Activated CD4-positive, alpha-beta T cell treated with anti-CD3 and anti-CD28 coated beads, Interleukin-2, amount 50 U/mL, for 1 hour (primary cell): ENCODE measurements around the gene METTL22.
A peak's percentile ranks its signal among the peaks of the same experiment; 100 is the strongest.

Experiments used
- DNase-seq: peaks from one replicate; pipeline ENCODE4 v3.0.0-alpha.2; 2020

The METTL22 gene

GRCh38 chr16:8621572-8622314, at the start of gene METTL22:
METTL22 (plus strand) TSS chr16:8621698; CDS start chr16:8625666, 3,968 bp downstream.
- DNase-seq = peak; percentile 88

DNA sequence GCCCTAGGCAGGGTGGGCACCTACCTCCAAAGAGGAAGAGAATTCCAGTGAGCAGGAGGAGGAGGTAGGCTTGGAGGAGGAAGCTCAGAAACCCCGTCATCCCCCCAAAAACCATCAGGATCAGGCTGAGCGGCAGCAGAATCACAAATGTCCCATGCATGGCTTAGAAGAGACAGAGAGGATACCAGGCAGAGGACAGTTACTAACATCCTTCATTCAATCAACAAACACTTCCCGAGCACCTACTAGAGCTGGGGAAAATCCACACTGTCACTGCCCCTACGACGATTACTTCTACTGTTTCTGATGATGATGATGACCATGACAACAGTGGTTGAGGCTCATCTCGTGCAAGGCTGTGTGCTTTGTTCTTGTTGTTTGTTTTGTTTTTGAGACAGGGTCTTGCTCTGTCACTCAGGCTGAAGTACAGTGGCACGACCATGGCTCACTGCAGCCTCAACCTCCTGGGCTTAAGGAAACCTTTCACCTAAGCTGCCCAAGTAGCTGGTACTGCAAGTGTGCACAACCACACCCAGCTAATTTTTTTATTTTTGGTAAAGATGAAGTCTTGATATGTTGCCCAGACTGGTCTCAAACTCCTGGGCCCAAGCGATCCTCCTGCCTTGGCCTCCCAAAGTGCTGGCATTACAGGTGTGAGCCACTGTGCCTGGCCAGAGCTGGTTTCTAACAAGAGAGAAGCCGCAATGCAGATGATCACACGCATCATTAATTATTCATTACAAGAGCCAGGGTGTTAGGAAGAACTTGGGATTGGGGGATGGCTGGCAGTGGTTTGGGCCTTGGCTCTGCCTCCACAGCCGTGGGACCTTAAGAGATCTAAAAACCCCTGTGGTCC, 49.2 kb upstream of the METTL22 start:
- DNase-seq = no peak

DNA sequence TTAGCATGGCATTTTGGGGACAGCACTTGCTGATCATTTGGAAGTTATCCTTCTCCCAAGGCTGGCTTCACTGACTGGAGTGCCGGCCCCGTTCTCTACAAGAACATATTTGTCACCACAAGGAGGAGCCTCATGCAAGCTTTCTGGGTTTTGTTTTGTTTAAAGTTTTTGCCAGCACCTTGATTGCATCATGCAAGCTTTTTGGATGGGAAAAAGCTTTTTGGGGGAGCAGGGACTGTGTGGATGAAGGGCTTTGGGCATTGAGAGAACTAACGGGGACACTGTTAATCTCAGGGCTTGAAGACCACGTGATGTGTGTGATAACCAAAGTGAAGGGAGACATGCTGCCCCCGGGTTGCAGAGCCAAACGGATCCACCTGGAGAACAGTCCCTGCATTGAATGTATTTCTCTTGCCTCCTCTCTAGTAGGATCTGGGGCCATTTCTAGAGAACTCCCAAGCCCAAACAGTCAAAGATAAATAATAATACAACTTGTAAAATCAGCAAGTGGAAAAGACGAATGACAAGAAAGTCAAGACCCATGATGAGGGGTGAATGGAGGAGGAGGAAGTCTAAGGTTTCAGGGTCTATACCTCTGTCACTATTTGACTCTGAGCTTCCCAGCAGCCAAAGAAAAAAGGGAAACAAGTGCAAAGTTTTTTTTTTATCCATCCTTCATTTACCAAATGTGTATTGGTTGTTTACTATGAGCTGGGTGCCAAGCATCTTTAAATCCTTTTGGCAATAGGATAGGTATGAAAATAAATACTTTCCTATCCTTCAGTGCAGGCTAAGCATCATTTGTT, 48.4 kb upstream of the METTL22 start:
- DNase-seq = no peak

DNA sequence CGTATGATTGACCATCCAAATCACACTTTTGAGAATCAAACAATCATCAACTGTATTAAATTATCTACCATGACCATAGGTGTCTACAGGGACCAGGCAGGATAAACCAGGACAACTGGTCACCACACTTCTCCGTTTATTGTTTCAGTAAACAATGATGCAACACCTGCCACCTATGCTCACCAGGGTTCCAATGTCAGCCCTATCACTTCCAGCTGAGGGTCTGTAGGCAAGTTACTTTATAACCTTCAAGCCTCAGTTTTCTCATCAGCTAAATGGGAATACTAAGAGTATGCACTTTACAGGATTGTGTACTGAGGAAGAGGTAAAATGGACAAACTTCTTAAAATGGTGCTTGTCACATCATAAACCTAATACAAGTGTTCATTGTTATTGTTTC, 46.1 kb upstream of the METTL22 start:
- DNase-seq = no peak

GRCh38 chr16:8576141-8577004, 45.1 kb upstream of the METTL22 start:
- DNase-seq = no peak

DNA sequence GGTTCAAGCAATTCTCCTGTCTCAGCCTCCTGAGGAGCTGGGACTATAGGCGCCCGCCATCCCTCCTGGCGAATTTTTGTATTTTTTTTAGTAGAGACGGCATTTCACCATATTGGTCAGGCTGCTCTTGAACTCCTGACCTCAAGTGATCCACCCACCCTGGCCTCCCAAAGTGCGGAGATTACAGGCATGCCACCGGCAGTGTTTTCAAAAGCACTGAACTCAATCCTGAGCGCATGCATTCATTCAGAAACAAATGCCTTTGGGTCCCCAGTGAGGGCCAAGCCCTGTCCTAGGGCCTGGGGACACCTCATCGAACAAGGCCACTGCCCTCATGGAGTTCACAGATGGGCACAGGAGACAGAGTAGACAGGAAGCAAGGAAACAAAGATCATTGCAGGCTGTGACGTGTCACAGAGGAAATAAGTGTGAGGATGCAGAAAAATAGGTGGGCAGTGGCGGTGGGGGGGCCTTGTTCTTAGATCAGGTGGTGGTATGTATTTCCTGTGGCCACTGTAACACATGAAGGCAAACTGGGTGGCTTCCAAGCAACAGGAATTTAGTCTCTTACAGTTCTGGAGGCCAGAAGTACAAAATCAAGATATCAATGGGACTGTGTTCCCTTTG, 43.7 kb upstream of the METTL22 start:
- no peak for DNase-seq

DNA sequence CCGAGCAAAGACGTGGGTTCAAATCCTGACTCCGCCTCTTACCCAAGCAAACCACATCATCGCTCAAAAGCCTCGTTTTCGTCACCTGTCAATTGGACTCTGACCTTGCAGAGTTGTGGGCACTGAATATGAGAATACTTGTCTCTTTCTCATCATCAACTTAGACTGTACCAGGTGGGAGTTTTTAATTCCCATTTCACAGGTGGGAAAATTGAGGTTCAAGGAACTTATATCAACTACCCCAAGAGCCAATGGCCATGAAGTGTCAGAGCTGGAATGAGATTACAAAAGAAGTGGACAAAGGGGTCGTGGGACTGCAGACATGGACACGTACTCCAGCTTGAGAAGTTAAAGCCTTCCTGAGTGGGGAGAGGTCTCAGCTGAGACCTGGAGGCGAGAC, 41.9 kb upstream of the METTL22 start:
- no peak for DNase-seq

- no peak for DNase-seq
Observed at GRCh38 chr16:8581831-8582580, 39.5 kb upstream of the METTL22 start.

DNA sequence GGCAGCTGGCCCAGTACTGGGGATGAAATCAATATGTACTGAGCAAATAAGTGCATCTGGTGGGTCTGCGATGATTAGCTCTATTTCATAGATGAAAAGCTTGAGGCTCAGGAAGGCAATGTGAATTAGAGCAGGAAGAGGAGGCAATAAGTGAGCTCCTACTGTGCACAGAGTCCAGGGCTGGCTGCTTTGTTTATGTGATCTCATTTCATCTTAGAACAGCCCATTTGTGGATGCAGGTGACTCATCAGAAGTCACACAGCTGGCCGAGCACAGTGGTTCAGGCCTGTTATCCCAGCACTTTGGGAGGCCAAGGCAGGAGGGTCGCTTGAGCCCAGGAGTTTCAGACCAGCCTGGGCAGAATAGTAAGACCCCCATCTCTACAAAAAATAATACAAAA, 38.3 kb upstream of the METTL22 start:
- no peak for DNase-seq

DNA sequence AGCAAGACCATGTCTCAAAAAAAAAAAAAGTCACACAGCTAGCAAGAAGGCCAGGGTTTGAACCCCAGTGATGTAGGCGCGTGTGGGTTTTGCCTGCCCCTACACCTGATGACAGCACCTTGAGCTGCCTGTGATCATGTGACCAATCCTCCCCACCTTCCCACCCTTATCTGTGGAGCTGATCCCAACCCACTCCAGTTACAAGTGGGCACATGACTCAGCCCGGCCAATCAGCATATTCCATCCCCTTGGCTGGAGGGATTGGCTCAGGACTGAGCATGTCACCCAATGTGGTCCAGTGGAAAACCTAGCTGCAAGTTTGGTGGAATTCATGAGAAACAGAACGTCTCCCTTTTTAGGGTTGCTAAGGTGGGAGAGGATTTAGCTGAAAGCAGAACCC, 37.8 kb upstream of the METTL22 start:
- DNase-seq = no peak

DNA sequence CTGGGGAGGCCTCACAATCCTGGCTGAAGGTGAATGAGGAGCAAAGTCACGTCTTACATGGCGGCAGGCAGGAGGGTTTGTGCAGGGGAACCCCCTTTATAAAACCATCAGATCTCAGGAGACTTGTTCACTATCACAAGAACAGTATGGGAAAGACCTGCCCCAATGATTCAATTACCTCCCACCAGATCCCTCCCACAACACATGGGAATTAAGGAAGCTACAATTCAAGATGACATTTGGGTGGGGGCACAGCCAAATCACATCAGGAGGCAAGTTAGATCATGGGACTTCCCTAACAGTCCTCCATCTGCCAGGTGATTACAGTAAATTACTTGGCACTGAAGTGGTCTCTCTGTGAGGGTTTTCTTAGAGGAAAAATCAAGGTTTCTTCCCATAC, 36.5 kb upstream of the METTL22 start:
- DNase-seq = no peak

- no peak for DNase-seq
Observed at GRCh38 chr16:8585857-8586256, 35.6 kb upstream of the METTL22 start.

GRCh38 chr16:8587065-8587464, 34.4 kb upstream of the METTL22 start:
- no peak for DNase-seq

DNA sequence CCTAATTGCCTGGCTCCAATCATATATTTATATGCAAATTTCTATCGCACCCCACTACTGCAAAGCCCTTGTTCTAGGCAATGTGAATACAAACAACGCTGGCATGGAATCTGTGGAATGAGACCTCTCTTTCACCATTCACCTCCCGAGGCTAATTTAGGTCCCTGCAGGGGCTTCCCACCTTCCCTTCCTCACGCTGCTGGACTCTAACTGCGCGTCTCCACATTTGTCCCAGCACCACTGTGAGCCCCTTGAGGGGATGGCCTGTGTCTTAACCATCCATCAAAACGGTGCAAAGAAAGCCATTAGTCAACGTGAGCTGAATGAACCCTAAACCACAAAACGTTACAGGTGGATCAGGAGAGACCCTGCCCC, 32.8 kb upstream of the METTL22 start:
- DNase-seq = no peak

- no peak for DNase-seq
Observed at GRCh38 chr16:8589057-8589899, 32.2 kb upstream of the METTL22 start.

GRCh38 chr16:8589900-8590688, 31.4 kb upstream of the METTL22 start, which contains the start of gene TMEM114:
TMEM114 (minus strand) TSS chr16:8590511; CDS start chr16:8589838, 673 bp downstream.
- DNase-seq = no peak

GRCh38 chr16:8590811-8591210, 30.7 kb upstream of the METTL22 start:
- DNase-seq = no peak

GRCh38 chr16:8591451-8591850, 30.0 kb upstream of the METTL22 start:
- no peak for DNase-seq

DNA sequence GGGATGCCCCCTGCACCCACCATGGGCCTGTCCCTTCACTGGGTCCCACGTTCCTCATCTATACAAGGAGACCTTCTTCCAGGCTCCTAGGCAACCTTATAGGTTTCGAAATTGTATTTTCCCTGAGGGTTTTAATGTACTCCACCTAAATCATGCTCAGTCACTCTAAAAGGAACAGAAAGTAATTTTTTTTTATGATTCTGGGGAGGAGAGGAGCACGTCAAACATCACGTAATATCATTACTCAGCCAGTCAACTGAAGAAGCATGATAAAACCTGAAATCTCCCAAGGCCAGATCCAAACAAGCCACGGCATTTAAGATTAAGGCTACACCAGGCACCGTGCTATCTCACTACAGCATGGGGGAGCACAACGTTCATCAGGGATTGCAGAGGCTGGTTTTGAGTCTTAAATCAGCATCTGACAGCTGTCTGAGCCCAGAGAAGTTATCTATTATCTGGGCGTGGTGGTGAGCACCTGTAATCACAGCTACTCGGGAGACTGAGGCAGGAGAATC, 27.3 kb upstream of the METTL22 start:
- no peak for DNase-seq
